Kidney (tissue), 14 donors: ENCODE data around the gene DNAJB2. TPM values are rescaled to one million over a fixed set of nuclear protein-coding genes. Genes with fewer than 3 reads are reported as not detected.
A peak's percentile ranks its signal among the peaks of the same experiment; 100 is the strongest.

ENCODE experiments used
- DNase-seq, 5 donors: peaks; one replicate each; pipeline ENCODE4 v3.0.0-alpha.2; 2013 to 2020
- FAIRE-seq: peaks from 2 replicates; lab custom pipeline; 2012; peaks lifted over from hg19 to GRCh38; lab: Jason Lieb, UNC
- H3K27ac ChIP-seq, 2 donors: one replicate each; pipeline ENCODE4 v1.7.0; 2013; ENCODE audit warnings: low read depth in 2 of 2, low read length in 2 of 2, inconsistent platforms in 1 of 2
- H3K27me3 ChIP-seq: one replicate; pipeline ENCODE4 v1.7.1; 2013; ENCODE audit warnings: low read length, inconsistent platforms; ENCODE audit not compliant: control insufficient read depth, insufficient read depth
- H3K36me3 ChIP-seq, 3 donors: one replicate each; pipeline versions ENCODE4 v1.7.0 to v1.7.1; 2013; ENCODE audit warnings: low read length in 3 of 3, control low read depth in 1 of 3, inconsistent platforms in 1 of 3; ENCODE audit not compliant: insufficient read depth in 3 of 3, control insufficient read depth in 2 of 3
- H3K4me1 ChIP-seq, 3 donors: one replicate each; pipeline versions ENCODE4 v1.7.0 to v1.7.1; 2013; ENCODE audit warnings: low read length in 3 of 3, inconsistent platforms in 1 of 3, low read depth in 1 of 3; ENCODE audit not compliant: control insufficient read depth in 2 of 3, insufficient read depth in 2 of 3
- H3K4me3 ChIP-seq, 3 donors: one replicate each; pipeline versions ENCODE4 v1.7.0 to v1.8.1; 2013; ENCODE audit warnings: low read length in 3 of 3, control low read depth in 1 of 3, inconsistent platforms in 1 of 3
- H3K9ac ChIP-seq, 3 donors: one replicate each; pipeline versions ENCODE4 v1.7.0 to v1.7.1; 2013; ENCODE audit warnings: low read length in 3 of 3, control low read depth in 1 of 3, inconsistent platforms in 1 of 3
- H3K9me3 ChIP-seq, 3 donors: one replicate each; pipeline versions ENCODE4 v1.7.0 to v1.7.1; 2013; ENCODE audit warnings: low read length in 3 of 3, control low read depth in 1 of 3, inconsistent platforms in 1 of 3; ENCODE audit not compliant: control insufficient read depth in 2 of 3, insufficient read depth in 1 of 3
- intact Hi-C: fragments of 100-400 bp; cut with DNase I; formaldehyde crosslinking; loops from one replicate; pipeline ENCODE4 v1.11.1; 2022
- polyA plus RNA-seq: library from polyadenylated mRNA; stranded (reverse); fragments of 350-450 nt; fragmentation: Illumina TruSeq; extraction: RNeasy Lipid Tissue Mini Kit (QIAGEN cat#74804); gene quantifications from one replicate; pipeline ENCODE4 v1.2.3, GENCODE V29; 2014; ENCODE audit warnings: low read depth, low replicate concordance; ENCODE audit not compliant: insufficient read depth
- total RNA-seq: library from RNA; stranded (reverse); fragmentation: NEBNext Ultra II Directional; extraction: Animal tissue kit (Norgen Biotek cat#: 25700); gene quantifications from one replicate; pipeline ENCODE4 v1.2.1, GENCODE V29; 2021
- TF ChIP-seq, protein P1 (sequence below): IDR thresholded peaks from 3 replicates; pipeline ENCODE4 v1.5.1; 2012; ENCODE audit warnings: mild to moderate bottlenecking, moderate library complexity, borderline replicate concordance; ENCODE audit not compliant: insufficient read depth; ENCODE audit errors: extremely low read depth
- donor health status: control.
- donor health status: control.
- donor health status: control.
- donor health status: control.
- donor health status: control.
- donor health status: DM: yes; HTN: yes; CAD: no.
- donor health status: Normal renal cell carcinoma (clear cell type).

The DNAJB2 gene
- total and polyA plus RNA-seq, 2 donors from 2014 or later = 94.3 to 128 TPM

DNA sequence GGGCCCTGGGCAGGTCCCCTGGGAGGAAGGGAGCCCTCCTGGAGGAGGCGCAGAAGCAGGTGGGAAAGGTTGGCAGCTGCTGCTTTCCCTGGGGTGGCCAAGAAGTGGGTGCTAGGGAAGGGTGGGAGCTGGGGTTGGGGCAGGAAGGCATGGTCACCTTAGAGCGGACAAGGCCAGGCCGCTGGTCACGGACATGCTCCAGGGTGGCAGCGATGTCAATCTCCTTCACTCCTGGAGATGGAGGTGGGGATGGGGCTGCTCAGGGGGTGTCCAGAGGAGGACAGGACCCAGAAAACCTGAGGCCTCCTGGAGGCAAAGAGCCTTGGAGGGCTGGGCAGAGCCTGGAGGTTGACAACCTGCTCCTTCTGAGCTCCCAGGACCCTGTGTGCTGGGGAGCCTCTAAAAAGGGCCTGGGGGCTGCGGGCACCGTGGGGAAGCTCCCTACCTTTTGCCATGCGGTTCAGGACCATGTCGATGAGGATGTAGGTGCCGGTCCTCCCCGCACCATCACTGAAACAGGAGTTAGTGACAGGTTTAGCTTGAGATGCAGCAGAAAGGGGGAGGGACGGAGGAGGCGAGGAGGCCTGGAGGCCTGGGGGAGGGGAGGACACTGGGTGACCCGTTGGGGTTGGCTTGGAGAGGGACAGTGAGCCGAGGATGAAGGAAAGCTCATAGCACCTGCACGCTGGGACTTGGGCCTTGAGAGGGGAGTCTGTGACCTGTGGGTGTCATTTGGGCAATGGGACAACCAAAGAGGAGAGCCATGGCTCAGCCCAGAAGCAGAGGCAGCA, 11.4 kb downstream of the DNAJB2 start:
- FAIRE-seq = no peak
- intact Hi-C loops = no loop called here
- Histone ChIP-seq H3K36me3 (no peaks in the 10 kb centered on the region), H3K27me3 (no peaks in the 10 kb centered on the region), H3K9me3 (no peaks in the 10 kb centered on the region), H3K27ac (no peak overlapping the region), H3K4me3 (no peak overlapping the region), H3K4me1 (peaks cover 0 to 12% (median 3%) of the 10 kb centered on the region in 3 donors), H3K9ac (no peak overlapping the region)
- TF ChIP-seq, protein P1, sequence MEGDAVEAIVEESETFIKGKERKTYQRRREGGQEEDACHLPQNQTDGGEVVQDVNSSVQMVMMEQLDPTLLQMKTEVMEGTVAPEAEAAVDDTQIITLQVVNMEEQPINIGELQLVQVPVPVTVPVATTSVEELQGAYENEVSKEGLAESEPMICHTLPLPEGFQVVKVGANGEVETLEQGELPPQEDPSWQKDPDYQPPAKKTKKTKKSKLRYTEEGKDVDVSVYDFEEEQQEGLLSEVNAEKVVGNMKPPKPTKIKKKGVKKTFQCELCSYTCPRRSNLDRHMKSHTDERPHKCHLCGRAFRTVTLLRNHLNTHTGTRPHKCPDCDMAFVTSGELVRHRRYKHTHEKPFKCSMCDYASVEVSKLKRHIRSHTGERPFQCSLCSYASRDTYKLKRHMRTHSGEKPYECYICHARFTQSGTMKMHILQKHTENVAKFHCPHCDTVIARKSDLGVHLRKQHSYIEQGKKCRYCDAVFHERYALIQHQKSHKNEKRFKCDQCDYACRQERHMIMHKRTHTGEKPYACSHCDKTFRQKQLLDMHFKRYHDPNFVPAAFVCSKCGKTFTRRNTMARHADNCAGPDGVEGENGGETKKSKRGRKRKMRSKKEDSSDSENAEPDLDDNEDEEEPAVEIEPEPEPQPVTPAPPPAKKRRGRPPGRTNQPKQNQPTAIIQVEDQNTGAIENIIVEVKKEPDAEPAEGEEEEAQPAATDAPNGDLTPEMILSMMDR = no peak
- DNase-seq = peak in 1 of 5 donors; percentile 33

DNA sequence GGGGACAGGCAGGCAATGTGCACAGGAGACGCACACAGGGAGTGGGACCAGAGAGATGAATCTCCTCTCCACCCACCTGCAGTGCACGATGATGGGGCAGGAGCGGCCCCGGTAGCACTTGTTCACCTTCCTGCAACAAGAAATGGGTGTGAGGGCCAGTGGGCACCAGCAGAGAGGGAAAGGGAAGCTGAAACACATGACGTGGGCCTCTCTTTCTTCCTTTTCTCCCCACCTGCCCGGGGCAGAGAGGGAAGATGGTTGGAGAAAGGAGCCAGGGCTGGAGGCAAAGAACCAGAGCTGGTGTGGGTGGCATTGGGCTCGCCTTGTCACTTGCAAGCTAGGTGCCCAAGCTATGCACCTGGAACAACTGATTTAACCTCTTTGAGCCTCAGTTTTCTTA, 12.2 kb downstream of the DNAJB2 start:
- intact Hi-C loops = no loop called here

DNA sequence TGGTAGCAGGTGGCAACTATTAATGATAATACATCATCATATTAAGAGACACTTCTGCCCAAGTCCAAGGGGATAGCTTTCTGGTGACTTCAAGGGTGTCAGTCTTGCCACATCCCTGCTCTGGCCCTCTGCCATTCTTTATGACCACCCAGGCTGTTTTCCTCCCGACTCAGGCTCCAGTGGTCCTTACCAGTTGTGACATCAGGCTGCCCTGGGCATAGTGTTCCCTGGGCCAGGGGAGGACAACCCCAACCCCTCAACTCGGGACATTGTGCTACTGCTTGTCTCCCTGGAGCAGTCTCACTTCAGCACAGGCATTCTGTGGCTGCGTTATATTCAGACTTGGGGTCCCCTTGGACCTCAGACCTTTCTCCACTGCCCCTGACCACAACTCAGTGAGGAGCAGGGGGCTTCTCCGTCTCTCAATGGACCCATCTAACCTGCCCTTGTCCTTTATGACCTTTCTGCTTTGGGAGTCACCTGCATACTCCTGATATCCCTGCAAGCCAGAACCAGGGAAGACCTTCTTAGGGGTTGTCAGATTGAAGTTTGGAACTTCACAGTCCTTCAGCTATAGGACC, 12.8 kb downstream of the DNAJB2 start:
- Histone ChIP-seq H3K27ac (no peak overlapping the region), H3K9ac (no peak overlapping the region), H3K27me3 (no peaks in the 10 kb centered on the region), H3K4me1 (peaks cover 0 to 8% (median 3%) of the 10 kb centered on the region in 3 donors), H3K36me3 (no peaks in the 10 kb centered on the region), H3K4me3 (no peak overlapping the region), H3K9me3 (no peaks in the 10 kb centered on the region)
- intact Hi-C loops = no loop called here
- TF ChIP-seq, protein P1 = no peak
- DNase-seq (no peak), FAIRE-seq (no peak)

More for the DNA sequence above, 12.2 kb downstream of the DNAJB2 start:
- no peaks in the 10 kb centered on the region for H3K36me3 ChIP-seq
- no peak overlapping the region for H3K4me3 ChIP-seq
- DNase-seq = peak in 1 of 5 donors; percentile 28
- H3K27me3 ChIP-seq = no peaks in the 10 kb centered on the region
- H3K27ac ChIP-seq = no peak overlapping the region
- TF ChIP-seq, protein P1 = no peak
- peaks cover 0 to 9% (median 3%) of the 10 kb centered on the region in 3 donors for H3K4me1 ChIP-seq
- no peak overlapping the region for H3K9ac ChIP-seq
- H3K9me3 ChIP-seq = no peaks in the 10 kb centered on the region
- no peak for FAIRE-seq
